MCF 10A (cell line): ENCODE measurements around the gene NSRP1. TPM values are rescaled to one million over a fixed set of nuclear protein-coding genes. Genes with fewer than 3 reads are reported as not detected.

Experiments used
- BruUV-seq: library from RNA; stranded (reverse); fragments of 400-500 nt; replicated peaks from 2 replicates; lab custom pipeline; 2021; lab: Mats Ljungman, UMichigan
- CTCF ChIA-PET: fragments of 300-600 bp; sonication (Branson Sonifier 250); formaldehyde crosslinking; extraction: SDS; loops from one replicate; lab custom pipeline; 2021; ENCODE audit warnings: antibody characterized with exemption, inconsistent platforms; lab: Yijun Ruan, JAX
- POLR2A ChIA-PET: fragments of 300-600, 350-650 bp; sonication (Branson Sonifier 250); formaldehyde crosslinking; extraction: SDS; loops from one replicate; lab custom pipeline; 2020; ENCODE audit warnings: antibody characterized with exemption, inconsistent platforms; lab: Yijun Ruan, JAX
- DNase-seq: peaks from one replicate; pipeline ENCODE4 v3.0.0-alpha.2; 2018; ENCODE audit not compliant: unreplicated experiment
- H3K27ac Mint-ChIP-seq: one replicate; pipeline ENCODE4 v1.8.0; 2022; ENCODE audit warnings: mild to moderate bottlenecking, low read depth, mixed read lengths; ENCODE audit not compliant: unreplicated experiment
- H3K27me3 Mint-ChIP-seq: one replicate; pipeline ENCODE4 v1.8.0; 2022; ENCODE audit warnings: mixed read lengths; ENCODE audit not compliant: insufficient read depth, unreplicated experiment
- H3K36me3 Mint-ChIP-seq: one replicate; pipeline ENCODE4 v1.8.0; 2022; ENCODE audit warnings: mild to moderate bottlenecking, moderate library complexity, mixed read lengths; ENCODE audit not compliant: insufficient read depth, unreplicated experiment
- H3K4me1 Mint-ChIP-seq: one replicate; pipeline ENCODE4 v1.8.0; 2022; ENCODE audit warnings: mixed read lengths; ENCODE audit not compliant: insufficient read depth, unreplicated experiment
- H3K4me3 Mint-ChIP-seq: one replicate; pipeline ENCODE4 v1.8.0; 2022; ENCODE audit warnings: mild to moderate bottlenecking, moderate library complexity, mixed read lengths; ENCODE audit not compliant: unreplicated experiment
- H3K9me3 Mint-ChIP-seq: one replicate; pipeline ENCODE4 v1.8.0; 2022; ENCODE audit warnings: mixed read lengths; ENCODE audit not compliant: unreplicated experiment
- intact Hi-C: fragments of 100-400 bp; cut with micrococcal nuclease; formaldehyde crosslinking; loops from 2 replicates; pipeline ENCODE4 v1.14.1; 2022
- total RNA-seq: library from RNA; stranded (reverse); gene quantifications from 2 replicates; pipeline ENCODE4 v1.2.3, GENCODE V29; 2022
- TF ChIP-seq, protein P1 (sequence below): fragments of 200-600 bp; IDR thresholded peaks from one replicate; pipeline ENCODE4 v1.8.0; 2022; ENCODE audit warnings: antibody characterized with exemption, mild to moderate bottlenecking; ENCODE audit not compliant: unreplicated experiment

Gene NSRP1
- total RNA-seq, 1 experiment from 2014 or later, result 57.3 TPM

DNA sequence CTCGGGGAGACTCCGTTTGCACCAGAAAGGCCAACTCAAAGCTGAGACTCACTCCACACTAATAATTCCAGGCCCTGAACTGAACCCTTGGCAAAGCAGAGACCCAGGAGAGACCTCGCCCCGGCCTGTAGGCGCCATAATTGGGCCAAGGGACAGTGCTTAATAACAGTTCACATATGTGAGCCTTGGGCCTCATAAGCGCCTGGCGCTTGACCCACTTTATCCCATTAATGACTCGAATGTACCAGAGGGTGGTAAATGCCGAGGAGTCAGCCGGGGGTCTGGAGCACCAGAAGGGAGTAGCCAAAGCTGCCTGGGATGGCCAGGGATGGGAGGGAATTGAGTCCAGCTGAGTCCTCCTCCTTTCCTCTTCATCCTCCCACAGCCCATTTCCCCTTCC, 94.3 kb downstream of the NSRP1 start:
- Mint-ChIP-seq H3K9me3 (no peaks in the 10 kb centered on the region), H3K27ac (no peak overlapping the region), H3K36me3 (peaks cover 7% of the 10 kb centered on the region), H3K4me3 (no peak overlapping the region), H3K27me3 (peaks cover 20% of the 10 kb centered on the region), H3K4me1 (no peaks in the 10 kb centered on the region)
- POLR2A ChIA-PET, result no interaction called here
- DNase-seq, result no peak
- CTCF ChIA-PET, result no interaction called here
- no TSS peak for BruUV-seq
- TF ChIP-seq, protein P1, sequence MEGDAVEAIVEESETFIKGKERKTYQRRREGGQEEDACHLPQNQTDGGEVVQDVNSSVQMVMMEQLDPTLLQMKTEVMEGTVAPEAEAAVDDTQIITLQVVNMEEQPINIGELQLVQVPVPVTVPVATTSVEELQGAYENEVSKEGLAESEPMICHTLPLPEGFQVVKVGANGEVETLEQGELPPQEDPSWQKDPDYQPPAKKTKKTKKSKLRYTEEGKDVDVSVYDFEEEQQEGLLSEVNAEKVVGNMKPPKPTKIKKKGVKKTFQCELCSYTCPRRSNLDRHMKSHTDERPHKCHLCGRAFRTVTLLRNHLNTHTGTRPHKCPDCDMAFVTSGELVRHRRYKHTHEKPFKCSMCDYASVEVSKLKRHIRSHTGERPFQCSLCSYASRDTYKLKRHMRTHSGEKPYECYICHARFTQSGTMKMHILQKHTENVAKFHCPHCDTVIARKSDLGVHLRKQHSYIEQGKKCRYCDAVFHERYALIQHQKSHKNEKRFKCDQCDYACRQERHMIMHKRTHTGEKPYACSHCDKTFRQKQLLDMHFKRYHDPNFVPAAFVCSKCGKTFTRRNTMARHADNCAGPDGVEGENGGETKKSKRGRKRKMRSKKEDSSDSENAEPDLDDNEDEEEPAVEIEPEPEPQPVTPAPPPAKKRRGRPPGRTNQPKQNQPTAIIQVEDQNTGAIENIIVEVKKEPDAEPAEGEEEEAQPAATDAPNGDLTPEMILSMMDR, result no peak
- intact Hi-C loops, result no loop called here

DNA sequence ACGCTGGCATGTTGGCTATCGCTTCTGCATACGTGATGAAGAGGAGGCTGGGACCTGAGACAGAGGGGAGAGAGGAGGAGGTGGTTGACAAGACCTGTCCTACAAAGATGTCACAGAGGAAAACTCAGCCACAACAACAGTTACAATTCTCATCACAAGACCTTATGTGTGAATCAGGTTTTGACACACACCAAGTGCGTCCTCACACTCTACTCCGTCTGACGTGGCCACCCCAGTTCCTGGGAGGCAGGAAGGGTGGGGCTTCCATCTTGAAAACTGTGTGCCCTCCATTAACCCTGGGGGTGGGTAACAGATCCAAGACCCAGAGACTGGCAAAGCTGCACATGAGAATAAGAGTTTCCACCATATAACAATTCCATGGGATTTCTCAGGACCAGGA, 94.8 kb downstream of the NSRP1 start:
- ChIA-PET CTCF (no interaction called here), POLR2A (interaction anchor here (1.0 kb wide), 1 partner anchor 12 kb away, joined by 4 read pairs; no protein-coding TSS in a partner anchor)
- no TSS peak for BruUV-seq
- TF ChIP-seq, protein P1, result no peak
- Mint-ChIP-seq H3K4me3 (no peak overlapping the region), H3K4me1 (no peaks in the 10 kb centered on the region), H3K9me3 (no peaks in the 10 kb centered on the region), H3K27me3 (peaks cover 19% of the 10 kb centered on the region), H3K36me3 (peaks cover 7% of the 10 kb centered on the region), H3K27ac (no peak overlapping the region)
- no peak for DNase-seq
- intact Hi-C loops, result no loop called here

DNA sequence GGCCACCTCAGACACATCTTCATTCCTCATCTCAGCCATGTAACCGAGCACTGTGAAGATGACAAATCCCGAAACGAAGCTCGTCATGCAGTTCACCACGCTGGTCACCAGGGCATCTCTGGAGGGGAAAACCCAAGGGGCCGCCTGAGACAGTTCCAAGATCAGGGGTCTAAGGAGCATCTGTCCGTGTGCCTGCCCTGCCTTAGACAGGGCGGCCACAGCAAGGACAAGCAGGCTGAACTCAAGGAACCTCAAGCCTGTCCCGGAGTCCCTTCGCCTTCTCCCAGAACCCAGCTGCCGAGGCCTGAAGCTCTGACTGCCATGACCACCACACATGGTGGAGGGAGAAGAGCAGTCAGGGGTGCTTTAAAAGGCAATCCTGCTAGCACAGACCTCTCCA, 96.1 kb downstream of the NSRP1 start:
- Mint-ChIP-seq H3K4me1 (no peaks in the 10 kb centered on the region), H3K36me3 (peaks cover 7% of the 10 kb centered on the region), H3K4me3 (no peak overlapping the region), H3K27me3 (peaks cover 9% of the 10 kb centered on the region), H3K27ac (no peak overlapping the region), H3K9me3 (no peaks in the 10 kb centered on the region)
- intact Hi-C loops, result no loop called here
- ChIA-PET POLR2A (interaction anchor here (0.6 kb wide), 1 partner anchor 892 kb away, joined by 3 read pairs; no protein-coding TSS in a partner anchor), CTCF (interaction anchor here (0.6 to 1.6 kb wide), 2 partner anchors 17 to 124 kb away, joined by 3 to 4 read pairs; no protein-coding TSS in a partner anchor)
- no peak for DNase-seq
- TF ChIP-seq, protein P1, result no peak
- BruUV-seq, result no TSS peak

GRCh38 chr17:30217054-30217453, 100.4 kb downstream of the NSRP1 start:
- Mint-ChIP-seq H3K4me1 (no peaks in the 10 kb centered on the region), H3K4me3 (no peak overlapping the region), H3K27ac (no peak overlapping the region), H3K9me3 (no peaks in the 10 kb centered on the region), H3K27me3 (no peaks in the 10 kb centered on the region), H3K36me3 (peaks cover 7% of the 10 kb centered on the region)
- no TSS peak for BruUV-seq
- no peak for DNase-seq
- TF ChIP-seq, protein P1, result no peak
- ChIA-PET POLR2A (no interaction called here), CTCF (no interaction called here)
- intact Hi-C loops, result no loop called here
